HepG2 (cell line): ENCODE results near the gene MARCHF4. TPM values are rescaled to one million over a fixed set of nuclear protein-coding genes. Genes with fewer than 3 reads are reported as not detected.
A peak's percentile ranks its signal among the peaks of the same experiment; 100 is the strongest.

Experiments used
- ATAC-seq: fragments of 200-7000 bp; cut with Tn5 transposase; 3 replicates; pipeline ENCODE4 v1.9.1; 2020; ENCODE audit warnings: mild to moderate bottlenecking, moderate library complexity
- BruUV-seq: library from RNA; stranded (reverse); fragments of 400-500 nt; replicated peaks from 2 replicates; lab custom pipeline; 2021; lab: Mats Ljungman, UMichigan
- CTCF ChIA-PET: fragments of 300-600 bp; formaldehyde crosslinking; extraction: SDS; loops from one replicate; lab custom pipeline; 2021; ENCODE audit warnings: low total read pairs, inconsistent platforms, low intra/inter-chr PET ratio; lab: Yijun Ruan, JAX
- POLR2A ChIA-PET: fragments of 350-600 bp; sonication (Branson Sonifier 250); formaldehyde crosslinking; loops from one replicate; lab custom pipeline; 2020; ENCODE audit warnings: antibody characterized with exemption, inconsistent platforms; lab: Yijun Ruan, JAX
- DNase-seq: peaks from one replicate; pipeline ENCODE4 v3.0.0-alpha.2; 2015; ENCODE audit warnings: low spot score
- FAIRE-seq: peaks from 3 replicates; lab custom pipeline; 2011; peaks lifted over from hg19 to GRCh38; lab: Jason Lieb, UNC
- H2AFZ ChIP-seq: one replicate; pipeline ENCODE4 v1.6.1; 2011; ENCODE audit warnings: low read length, inconsistent platforms
- H3K27ac ChIP-seq: fragments of 300-600 bp; 3 replicates; pipeline ENCODE4 v1.8.0; 2011; ENCODE audit warnings: mixed run types, mild to moderate bottlenecking, mixed read lengths, low read length, inconsistent platforms; ENCODE audit not compliant: insufficient read depth; ENCODE audit errors: extremely low read length
- H3K27me3 ChIP-seq, 2 experiments: fragments of 200-600 bp in 1 of 2; 2 replicates in 1 of 2; 3 replicates in 1 of 2; pipeline versions ENCODE4 v1.6.0 to v1.8.0; 2011; ENCODE audit warnings: low read length in 2 of 2, mild to moderate bottlenecking in 2 of 2, moderate library complexity in 2 of 2, inconsistent platforms in 1 of 2; ENCODE audit not compliant: insufficient read depth in 2 of 2, control insufficient read depth in 1 of 2
- H3K36me3 ChIP-seq, 2 experiments: fragments of 200-600 bp in 1 of 2; replicated peaks in 1 of 2; 2 replicates in 1 of 2; 3 replicates in 1 of 2; pipeline versions ENCODE4 v1.5.1 to v1.8.0; 2011; ENCODE audit warnings: low read length in 2 of 2, inconsistent platforms in 1 of 2; ENCODE audit not compliant: insufficient read depth in 2 of 2, control insufficient read depth in 1 of 2
- H3K4me1 ChIP-seq: 2 replicates; pipeline ENCODE4 v1.5.1; 2012; ENCODE audit warnings: low read length, inconsistent platforms; ENCODE audit not compliant: insufficient read depth
- H3K4me2 ChIP-seq: 2 replicates; pipeline ENCODE4 v1.6.0; 2011; ENCODE audit warnings: low read depth, low read length, inconsistent platforms
- H3K4me3 ChIP-seq, 3 experiments: fragments of 200-600 bp in 1 of 3; sonication (generic), shearing (Covaris generic) in 1 of 3; replicated peaks in 1 of 3; 2 replicates each; pipeline ENCODE4 v1.5.1; 2011 to 2016; ENCODE audit warnings: low read length in 3 of 3, inconsistent platforms in 2 of 3, low read depth in 2 of 3, mild to moderate bottlenecking in 2 of 3, control low read depth in 1 of 3, mixed read lengths in 1 of 3; ENCODE audit not compliant: insufficient read depth in 1 of 3
- H3K79me2 ChIP-seq: one replicate; pipeline ENCODE4 v1.6.1; 2011; ENCODE audit warnings: low read length, inconsistent platforms; ENCODE audit not compliant: insufficient read depth
- H3K9ac ChIP-seq: 2 replicates; pipeline ENCODE4 v1.6.0; 2011; ENCODE audit warnings: mild to moderate bottlenecking, low read depth, low read length, inconsistent platforms; ENCODE audit not compliant: insufficient read depth
- H3K9me3 ChIP-seq: 2 replicates; pipeline ENCODE4 v1.5.1; 2012; ENCODE audit warnings: mild to moderate bottlenecking, low read length
- H4K20me1 ChIP-seq: 2 replicates; pipeline ENCODE4 v1.6.0; 2011; ENCODE audit warnings: inconsistent platforms, mild to moderate bottlenecking, low read length, moderate library complexity; ENCODE audit not compliant: insufficient read depth
- CTCF ChIP-seq: sonication (generic); formaldehyde crosslinking; IDR thresholded peaks from 2 replicates; pipeline ENCODE4 v1.5.0; 2020; ENCODE audit warnings: mild to moderate bottlenecking, missing genetic modification reagents, moderate library complexity
- HNF4A ChIP-seq: sonication (generic); formaldehyde crosslinking; IDR thresholded peaks from 2 replicates; pipeline ENCODE4 v1.4.0; 2020; ENCODE audit warnings: missing genetic modification reagents
- KLF11 ChIP-seq: IDR thresholded peaks from 2 replicates; pipeline ENCODE4 v1.6.1; 2016; ENCODE audit warnings: missing compliant biosample characterization
- PATZ1 ChIP-seq: sonication (generic); formaldehyde crosslinking; IDR thresholded peaks from 2 replicates; pipeline ENCODE4 v1.4.0; 2020; ENCODE audit warnings: missing genetic modification reagents
- POGZ ChIP-seq: sonication (generic); formaldehyde crosslinking; IDR thresholded peaks from 2 replicates; pipeline ENCODE4 v1.4.0; 2020; ENCODE audit warnings: mild to moderate bottlenecking, missing genetic modification reagents
- SATB2 ChIP-seq: sonication (generic); formaldehyde crosslinking; IDR thresholded peaks from 2 replicates; pipeline ENCODE4 v1.5.0; 2020; ENCODE audit warnings: missing genetic modification reagents
- SMC3 ChIP-seq: IDR thresholded peaks from 2 replicates; pipeline ENCODE4 v1.6.1; 2011; ENCODE audit warnings: low read length, improper control_type of control experiment
- SRSF9 ChIP-seq: fragments of 200-400 bp; formaldehyde crosslinking; IDR thresholded peaks from 2 replicates; pipeline ENCODE4 v1.6.1; 2018; ENCODE audit warnings: borderline replicate concordance, mild to moderate bottlenecking, low read depth, low read length; ENCODE audit not compliant: insufficient read depth, poor library complexity, severe bottlenecking
- TCF7 ChIP-seq: sonication (generic); IDR thresholded peaks from 2 replicates; pipeline ENCODE4 v1.6.1; 2016; ENCODE audit warnings: antibody characterized with exemption, low read depth
- ZBTB3 ChIP-seq: sonication (generic); formaldehyde crosslinking; IDR thresholded peaks from 2 replicates; pipeline ENCODE4 v1.4.0; 2020; ENCODE audit warnings: low read depth, mild to moderate bottlenecking, moderate library complexity, missing genetic modification reagents, borderline replicate concordance
- ZBTB46 ChIP-seq: sonication (generic); formaldehyde crosslinking; IDR thresholded peaks from 2 replicates; pipeline ENCODE4 v1.4.0; 2020; ENCODE audit warnings: mild to moderate bottlenecking, missing genetic modification reagents, borderline replicate concordance
- ZNF678 ChIP-seq: sonication (generic); formaldehyde crosslinking; IDR thresholded peaks from 2 replicates; pipeline ENCODE4 v1.4.0; 2020; ENCODE audit warnings: mild to moderate bottlenecking, missing genetic modification reagents
- ZNF737 ChIP-seq: sonication (generic); formaldehyde crosslinking; IDR thresholded peaks from 2 replicates; pipeline ENCODE4 v1.5.0; 2020; ENCODE audit warnings: missing genetic modification reagents, mild to moderate bottlenecking, borderline replicate concordance
- ZNF781 ChIP-seq: sonication (generic); formaldehyde crosslinking; IDR thresholded peaks from 2 replicates; pipeline ENCODE4 v1.5.1; 2020; ENCODE audit warnings: borderline replicate concordance, mild to moderate bottlenecking, missing genetic modification reagents; ENCODE audit errors: not compliant biosample characterization
- WGBS: methylation state at CpG from one replicate; pipeline ENCODE4 v1.1.6; 2017; ENCODE audit warnings: low lambda C conversion rate; 5-methylcytosine and 5-hydroxymethylcytosine counted together
- in situ Hi-C: cut with HindIII; loops from 2 replicates; pipeline ENCODE4 v1.10.0; 2017; ENCODE audit warnings: low pct_unique_long_range_greater_than_20kb; ENCODE audit not compliant: extremely low pct_ligation_motif_present
- intact Hi-C: fragments of 100-400 bp; cut with micrococcal nuclease; formaldehyde crosslinking; loops from one replicate; pipeline ENCODE4 v1.10.0; 2022; ENCODE audit not compliant: unreplicated experiment
- polyA plus RNA-seq, 8 experiments: library from polyadenylated mRNA; depleted of rRNA in 3 of 8; stranded (reverse) in 7 of 8; unstranded in 1 of 8; fragments of >200 nt; fragmentation: Illumina TruSeq in 4 of 8; extraction: Trizol in 4 of 8; gene quantifications; 2 replicates each; pipeline versions ENCODE4 v1.2.1 to v1.2.3, GENCODE V29; 2011 to 2016; ENCODE audit warnings: low read depth in 4 of 8, missing spikeins in 1 of 8, mixed read lengths in 1 of 8; ENCODE audit not compliant: insufficient read depth in 1 of 8
- total RNA-seq, 5 experiments: library from RNA; depleted of rRNA; stranded (reverse); fragments of >200 nt; fragmentation: Illumina TruSeq; extraction: Trizol; gene quantifications; 2 replicates each; pipeline ENCODE4 v1.2.3, GENCODE V29; 2016; ENCODE audit warnings: low read depth in 1 of 5

Gene MARCHF4
- total and polyA plus RNA-seq, 2 of the 13 experiments (the other 11 are each of a cell fraction or from before 2014, with no cell fraction given): not detected

- no peaks in the 10 kb centered on the region for H3K9me3 ChIP-seq
- DNase-seq (peak; percentile 54), ATAC-seq (peak; percentile 79), FAIRE-seq (peak; percentile 64)
- H3K27ac ChIP-seq: no peak overlapping the region
- no peak overlapping the region for H3K9ac ChIP-seq
- no peaks in the 10 kb centered on the region for H3K36me3 ChIP-seq
- H3K27me3 ChIP-seq: peaks cover 10 to 38% of the 10 kb centered on the region in 2 experiments; a peak in 4 of 5 replicates
- H3K79me2 ChIP-seq: no peaks in the 10 kb centered on the region
- H3K4me1 ChIP-seq: peaks cover 8% of the 10 kb centered on the region
- H3K4me3 ChIP-seq: no peak overlapping the region
- in situ Hi-C loops: no loop called here
- intact Hi-C loops: loop anchor here (1.0 to 5.0 kb wide), 3 partner anchors 76 to 292 kb away; no protein-coding TSS in a partner anchor
- no peak overlapping the region for H2AFZ ChIP-seq
- no peaks in the 10 kb centered on the region for H4K20me1 ChIP-seq
- 14% methylated on average over 5 of the region's 5 CpGs for WGBS
- BruUV-seq: no TSS peak
- POLR2A ChIA-PET: no interaction called here
- CTCF ChIA-PET: interaction anchor here (0.8 kb wide), 1 partner anchor 181 kb away, joined by 4 read pairs; no protein-coding TSS in a partner anchor
- H3K4me2 ChIP-seq: no peak overlapping the region
- TF ChIP-seq ZBTB46 (CRISPR knock-in tag) (no peak), ZBTB3 (CRISPR knock-in tag) (no peak), PATZ1 (CRISPR knock-in tag) (no peak), POGZ (CRISPR knock-in tag) (no peak), SATB2 (CRISPR knock-in tag) (no peak), ZNF781 (CRISPR knock-in tag) (no peak), ZNF737 (CRISPR knock-in tag) (no peak), ZNF678 (CRISPR knock-in tag) (no peak), HNF4A (CRISPR knock-in tag) (peak; percentile 27; the same call in 1 of the 2 replicates), CTCF (CRISPR knock-in tag) (peak; percentile 69), SMC3 (peak; percentile 59), SRSF9 (no peak), KLF11 (CRISPR knock-in tag) (no peak), TCF7 (no peak)
Observed at GRCh38 chr2:216404010-216404618, 31.8 kb upstream of the MARCHF4 start.
